HL-60 (cell line): ENCODE measurements around the gene MIAT.
"Not testable (repeated sequence)": the region's sequence is repeated elsewhere in the genome, so short reads cannot be mapped to it uniquely, and the experiment has no call there.

Source experiments
- DNase-seq, 2 experiments: peaks; one replicate each; pipeline ENCODE4 v3.0.0-alpha.2; 2010 to 2020; ENCODE audit warnings: low read depth in 1 of 2, low spot score in 1 of 2
- H3K27ac ChIP-seq: fragments of 250-450 bp; sonication (Bioruptor Pico); replicated peaks from 2 replicates; pipeline ENCODE4 v1.5.1; 2020; ENCODE audit warnings: mild to moderate bottlenecking, moderate library complexity
- H3K27me3 ChIP-seq: fragments of 250-450 bp; sonication (Bioruptor Pico); 2 replicates; pipeline ENCODE4 v1.5.1; 2021; ENCODE audit warnings: mild to moderate bottlenecking, moderate library complexity; ENCODE audit not compliant: insufficient read depth, poor library complexity, severe bottlenecking
- H3K4me3 ChIP-seq: replicated peaks from 2 replicates; pipeline ENCODE4 v1.5.1; 2011; ENCODE audit warnings: mild to moderate bottlenecking, control low read depth, low read length; ENCODE audit not compliant: insufficient read depth
- CTCF ChIP-seq: IDR thresholded peaks from one replicate; pipeline ENCODE4 v1.5.1; 2011; ENCODE audit warnings: low read length, control low read depth, inconsistent platforms; ENCODE audit not compliant: insufficient read depth
- GABPA ChIP-seq: IDR thresholded peaks from 2 replicates; pipeline ENCODE4 v1.6.1; 2012; ENCODE audit warnings: low read depth
- POLR2AphosphoS5 ChIP-seq: IDR thresholded peaks from 2 replicates; pipeline ENCODE4 v1.6.1; 2012; ENCODE audit warnings: low read depth
- REST ChIP-seq: IDR thresholded peaks from 2 replicates; pipeline ENCODE4 v1.6.1; 2012; ENCODE audit warnings: low read depth; ENCODE audit not compliant: insufficient replicate concordance
- SPI1 ChIP-seq: IDR thresholded peaks from 2 replicates; pipeline ENCODE4 v1.6.1; 2012; ENCODE audit warnings: low read depth, mild to moderate bottlenecking, borderline replicate concordance

The MIAT gene

GRCh38 chr22:26700886-26701285 lies 43.5 kb downstream of the MIAT start:
- Histone ChIP-seq H3K27ac (no peak overlapping the region), H3K4me3 (no peak overlapping the region), H3K27me3 (no peaks in the 10 kb centered on the region)
- no peak for DNase-seq
- TF ChIP-seq POLR2AphosphoS5 (no peak), CTCF (no peak), SPI1 (no peak), REST (no peak), GABPA (no peak)

- no peak overlapping the region for H3K27ac ChIP-seq
- no peak for DNase-seq
- no peaks in the 10 kb centered on the region for H3K27me3 ChIP-seq
- TF ChIP-seq SPI1, result peak; percentile 87
- TF ChIP-seq POLR2AphosphoS5, result no peak
- H3K4me3 ChIP-seq, result no peak overlapping the region
Observed at GRCh38 chr22:26701323-26701722, 43.9 kb downstream of the MIAT start.

- DNase-seq, result no peak
- Histone ChIP-seq H3K27me3 (no peaks in the 10 kb centered on the region), H3K4me3 (no peak overlapping the region), H3K27ac (no peak overlapping the region)
- TF ChIP-seq REST, result no peak
- TF ChIP-seq CTCF, result no peak
- no peak for TF ChIP-seq GABPA
- no peak for TF ChIP-seq POLR2AphosphoS5
Observed at GRCh38 chr22:26702906-26703830, 45.8 kb downstream of the MIAT start.

- not testable (repeated sequence) for H3K27me3 ChIP-seq, H3K4me3 ChIP-seq, H3K27ac ChIP-seq, DNase-seq
Observed at GRCh38 chr22:26705379-26705778, 48.0 kb downstream of the MIAT start.

- H3K27ac ChIP-seq, result no peak overlapping the region
- no peaks in the 10 kb centered on the region for H3K27me3 ChIP-seq
- no peak overlapping the region for H3K4me3 ChIP-seq
- TF ChIP-seq POLR2AphosphoS5 (no peak), GABPA (no peak), REST (no peak), SPI1 (no peak), CTCF (no peak)
- no peak for DNase-seq
Observed at GRCh38 chr22:26707090-26707489, 49.7 kb downstream of the MIAT start.
